HG03139 (cell line): Measurements from ENCODE around the gene SGMS1.
A peak's percentile ranks its signal among the peaks of the same experiment; 100 is the strongest.
"Not testable (repeated sequence)": the region's sequence is repeated elsewhere in the genome, so short reads cannot be mapped to it uniquely, and the experiment has no call there.

Experiments used
- ATAC-seq: cut with Tn5 transposase; IDR thresholded peaks from one replicate; pipeline ENCODE4 v1.9.1; 2021; ENCODE audit not compliant: unreplicated experiment

SGMS1 gene

DNA sequence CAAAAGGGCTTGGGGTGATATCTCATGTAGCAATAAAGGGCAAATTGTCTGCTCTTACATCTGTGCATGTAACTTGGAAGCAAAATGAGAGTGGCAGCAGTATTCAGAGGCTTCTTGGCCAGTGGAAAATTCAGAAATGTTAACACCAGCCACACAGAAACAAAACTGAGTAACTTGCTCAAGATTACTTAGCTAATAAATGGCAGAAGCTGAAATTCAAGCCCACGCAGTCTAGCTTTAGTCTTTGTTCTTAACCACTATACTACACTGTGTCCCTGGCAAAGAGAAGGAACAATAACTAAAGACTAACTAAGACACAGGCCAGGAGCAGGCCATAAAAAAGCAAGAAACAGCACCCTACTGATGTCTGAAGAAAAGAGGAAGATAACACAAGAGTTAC lies 186.5 kb downstream of the SGMS1 start:
- peak; percentile 44 for ATAC-seq

DNA sequence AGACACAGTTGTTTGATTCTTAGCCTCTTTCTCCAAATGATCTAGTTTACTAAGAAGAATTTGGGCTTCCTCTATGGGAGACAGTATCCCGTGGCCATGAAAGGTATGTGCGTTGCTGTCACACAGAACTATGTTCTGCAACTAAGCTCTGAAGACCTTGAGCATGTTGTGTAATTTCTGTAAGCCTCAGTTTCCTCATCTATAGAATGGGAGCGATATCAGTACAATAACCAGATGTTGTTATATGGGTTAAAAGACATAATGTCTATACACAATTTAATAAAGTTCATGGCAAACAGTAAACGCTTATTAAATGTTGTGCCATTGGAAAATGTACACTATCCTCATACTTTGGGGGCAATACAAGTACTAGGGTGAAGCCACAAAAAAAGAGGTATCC lies 187.0 kb downstream of the SGMS1 start:
- no peak for ATAC-seq

DNA sequence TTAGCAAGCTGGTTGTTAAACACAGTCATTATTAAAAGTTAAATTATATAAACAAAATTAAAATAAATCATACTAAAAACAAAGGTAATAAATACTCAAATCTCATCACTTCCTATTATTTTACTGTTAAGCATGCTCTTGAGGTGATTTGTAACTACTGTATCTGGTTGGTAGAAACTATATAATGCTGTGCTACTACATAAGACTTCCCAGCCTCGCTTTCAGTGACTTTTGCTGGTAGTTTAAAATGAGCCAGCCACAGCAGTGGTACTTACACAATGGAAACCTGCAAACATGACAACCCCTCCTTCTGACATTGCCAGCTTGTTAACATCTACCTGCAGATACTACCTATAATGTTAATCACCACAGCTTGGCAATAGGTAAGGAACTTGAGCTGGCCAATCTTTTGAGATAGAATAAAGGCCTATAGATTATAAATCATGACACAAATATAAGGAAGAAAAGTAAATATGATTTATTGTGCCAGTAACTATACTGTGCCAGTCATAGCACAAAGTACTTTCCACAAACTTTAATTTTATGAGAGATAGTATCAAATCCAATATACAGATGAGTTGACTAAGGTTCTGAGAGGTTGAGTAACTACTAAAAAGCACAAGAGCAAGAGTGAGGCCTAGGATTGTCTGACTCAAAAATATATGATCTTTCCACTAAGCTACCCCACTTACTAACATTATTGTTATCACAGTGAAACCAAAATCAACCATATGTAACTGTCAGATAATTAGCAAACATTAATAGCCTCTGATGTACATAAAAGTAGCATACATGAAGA lies 191.3 kb downstream of the SGMS1 start:
- ATAC-seq: peak; percentile 46

DNA sequence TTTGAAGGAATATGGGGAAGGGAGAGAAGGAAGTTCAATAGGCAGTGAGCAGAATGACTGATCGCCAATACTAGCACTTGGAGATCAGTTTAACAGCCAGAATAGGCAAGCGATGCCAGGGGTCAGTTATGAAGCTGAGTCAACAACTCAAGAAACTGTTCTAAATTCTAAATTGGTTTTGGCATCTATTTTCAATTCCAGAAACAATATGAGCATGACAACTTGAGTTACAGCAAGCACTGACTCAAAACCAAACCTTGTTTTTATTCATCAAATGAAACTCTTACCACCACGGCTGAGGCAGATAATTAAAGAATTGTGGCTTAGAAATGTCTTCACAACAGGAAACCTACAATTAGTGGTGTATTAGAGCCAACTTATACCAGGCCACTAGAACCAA lies 192.0 kb downstream of the SGMS1 start:
- peak; percentile 78 for ATAC-seq

DNA sequence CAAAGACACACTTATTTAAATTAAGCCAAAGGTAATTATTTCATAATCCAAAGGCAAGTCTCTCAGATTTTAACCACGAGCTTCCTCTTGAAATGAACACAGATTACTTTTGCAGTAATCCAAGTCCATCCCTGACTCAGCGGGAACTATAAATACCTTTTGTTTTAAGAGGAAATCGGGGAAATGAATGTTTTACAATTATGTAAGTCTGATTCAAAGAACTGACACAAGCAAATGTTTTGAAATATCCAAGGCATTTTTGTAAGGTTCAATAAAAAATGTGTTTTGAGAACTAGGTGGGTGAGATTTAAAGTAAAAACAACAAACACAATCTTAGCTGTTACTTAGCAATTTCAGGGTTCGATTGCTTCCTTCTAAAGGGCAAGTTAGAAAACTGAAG lies 192.6 kb downstream of the SGMS1 start:
- ATAC-seq: no peak

DNA sequence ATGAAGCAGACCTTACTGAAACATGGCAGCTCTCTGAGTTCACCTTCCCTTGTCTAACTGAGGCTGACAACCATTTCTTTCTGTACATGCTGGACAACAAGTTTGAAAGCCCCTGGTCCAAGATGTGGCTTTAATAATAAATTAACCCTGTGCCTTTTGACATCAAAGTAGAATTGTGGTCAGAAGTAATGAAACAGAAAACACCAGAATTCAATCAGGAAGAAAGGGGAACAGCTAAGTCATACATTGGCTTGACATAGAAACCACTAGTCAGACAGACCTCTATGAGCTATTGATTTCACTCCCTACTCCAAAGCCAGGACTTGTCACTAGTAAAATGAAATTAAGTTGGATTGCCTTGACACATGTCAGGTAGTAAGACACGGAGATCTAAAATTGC lies 197.3 kb downstream of the SGMS1 start:
- peak; percentile 70 for ATAC-seq

DNA sequence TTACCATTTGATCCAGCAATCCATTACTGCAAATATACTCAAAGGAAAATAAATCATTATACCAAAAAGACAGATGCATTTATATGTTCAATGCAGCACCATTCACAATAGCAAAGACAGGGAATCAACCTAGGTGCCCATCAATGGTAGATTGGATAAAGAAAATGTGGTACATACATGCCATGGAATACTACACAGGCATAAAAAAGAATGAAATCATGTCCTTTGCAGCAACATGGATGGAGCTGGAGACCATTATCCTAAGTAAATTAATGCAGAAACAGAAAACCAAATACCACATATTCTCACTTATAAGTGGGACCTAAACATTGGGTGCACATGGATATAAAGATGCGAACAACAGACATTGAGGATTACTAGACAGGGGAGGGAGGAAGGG lies 198.5 kb downstream of the SGMS1 start:
- not testable (repeated sequence) for ATAC-seq

DNA sequence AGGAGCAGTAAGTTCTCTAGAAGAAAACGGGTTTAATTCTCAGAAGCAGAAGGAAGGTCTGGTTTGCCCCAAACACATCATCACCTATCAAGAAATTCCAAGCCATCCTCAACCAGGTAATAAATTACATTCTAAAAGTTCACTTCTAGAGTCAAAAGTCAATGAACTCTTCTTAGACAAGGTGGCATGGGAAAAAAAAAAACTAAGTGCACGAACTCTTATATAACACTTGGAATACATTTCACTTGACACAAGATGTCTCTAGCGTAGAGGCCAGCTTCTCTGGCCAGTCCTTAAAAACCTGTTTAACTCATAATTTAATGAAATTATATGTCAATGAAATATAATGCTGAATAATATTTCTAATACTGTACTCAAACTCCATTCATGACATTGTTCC lies 200.3 kb downstream of the SGMS1 start:
- ATAC-seq: no peak

DNA sequence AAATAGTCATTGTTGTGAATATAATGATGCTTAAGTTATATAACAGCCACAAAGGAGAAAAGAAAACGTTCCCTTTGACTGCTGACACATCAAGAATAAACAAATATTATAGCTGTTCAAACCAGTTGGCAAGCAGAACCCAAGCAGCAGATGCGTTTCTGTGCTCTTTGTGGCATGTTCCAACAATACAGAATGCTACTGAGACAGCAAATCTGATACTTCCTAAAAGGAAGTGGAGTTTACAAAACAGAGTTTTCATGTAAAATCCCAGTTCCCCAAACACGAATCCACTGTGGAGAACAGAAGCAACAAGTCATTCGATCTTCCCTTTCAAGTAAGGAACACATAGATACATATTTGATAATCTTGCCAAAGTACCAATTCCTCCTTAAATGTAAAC lies 201.5 kb downstream of the SGMS1 start:
- no peak for ATAC-seq

DNA sequence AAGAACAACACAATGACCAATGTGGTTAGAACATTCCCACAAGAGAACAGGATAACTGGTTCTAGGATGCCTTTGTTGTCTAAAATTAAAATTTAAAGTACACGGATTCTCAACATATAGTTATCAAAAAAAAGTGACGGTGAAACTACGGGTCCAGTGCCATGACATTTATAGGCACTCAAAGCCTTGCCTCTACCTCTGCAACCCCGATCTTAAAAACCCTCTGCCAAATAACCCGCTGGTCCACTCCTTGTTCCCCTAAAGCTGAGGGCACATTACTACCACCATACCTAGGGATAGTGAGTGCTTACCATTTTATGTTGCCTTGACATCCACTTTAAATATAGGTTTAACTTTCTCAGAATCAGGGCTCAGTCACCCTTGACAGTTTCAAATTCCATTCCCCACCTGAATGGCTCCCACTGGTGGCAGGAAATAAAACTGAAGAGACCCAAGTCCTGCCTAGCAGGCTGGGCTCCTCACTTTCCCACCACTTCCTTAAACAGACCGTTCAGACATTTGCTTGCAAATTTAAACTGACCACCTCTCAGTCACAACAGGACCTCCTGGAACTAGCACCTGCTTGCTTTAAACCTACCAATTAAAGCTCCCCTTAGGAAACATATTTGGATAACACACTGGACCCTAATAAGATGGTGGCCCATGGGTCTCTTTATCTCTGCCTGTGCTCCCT lies 202.6 kb downstream of the SGMS1 start:
- ATAC-seq: peak; percentile 41

DNA sequence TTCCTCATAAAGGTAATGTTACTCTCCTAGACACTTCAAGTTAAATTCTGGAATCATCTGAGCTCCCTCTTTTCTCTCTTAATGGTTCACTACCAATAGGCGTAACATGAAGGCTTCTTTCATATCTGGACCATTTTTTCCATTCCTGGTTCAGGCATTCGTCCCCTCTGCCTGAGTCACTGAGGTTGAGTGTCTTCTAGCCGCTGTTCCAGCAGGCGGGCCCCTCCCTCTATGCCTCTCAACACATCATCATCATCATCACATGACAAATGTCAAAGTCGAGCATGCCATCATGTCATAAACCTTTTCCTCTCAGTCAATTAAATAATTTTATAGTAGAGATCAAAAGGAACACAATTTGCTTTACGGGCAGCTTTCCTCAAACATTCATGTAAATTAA lies 203.6 kb downstream of the SGMS1 start:
- ATAC-seq: no peak

DNA sequence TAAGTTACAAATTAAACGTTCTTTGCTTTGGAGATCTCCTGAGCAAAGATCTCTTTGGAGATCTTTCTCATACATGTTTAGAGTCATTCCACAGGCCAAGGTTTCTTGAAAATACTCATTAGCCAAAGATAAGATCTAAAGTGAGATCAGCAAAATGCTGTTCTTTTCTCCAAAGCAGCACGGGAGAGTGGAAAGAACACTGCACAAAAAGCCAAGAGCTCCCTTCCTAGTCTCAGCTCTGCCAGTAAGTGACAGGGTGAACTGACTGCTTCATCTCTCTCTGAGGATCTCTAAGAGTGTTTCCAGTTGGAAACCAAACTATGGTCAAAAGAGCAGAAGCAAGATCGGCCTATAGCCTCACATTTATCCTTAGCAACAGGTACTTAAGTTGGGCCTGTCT lies 204.0 kb downstream of the SGMS1 start:
- ATAC-seq: no peak

DNA sequence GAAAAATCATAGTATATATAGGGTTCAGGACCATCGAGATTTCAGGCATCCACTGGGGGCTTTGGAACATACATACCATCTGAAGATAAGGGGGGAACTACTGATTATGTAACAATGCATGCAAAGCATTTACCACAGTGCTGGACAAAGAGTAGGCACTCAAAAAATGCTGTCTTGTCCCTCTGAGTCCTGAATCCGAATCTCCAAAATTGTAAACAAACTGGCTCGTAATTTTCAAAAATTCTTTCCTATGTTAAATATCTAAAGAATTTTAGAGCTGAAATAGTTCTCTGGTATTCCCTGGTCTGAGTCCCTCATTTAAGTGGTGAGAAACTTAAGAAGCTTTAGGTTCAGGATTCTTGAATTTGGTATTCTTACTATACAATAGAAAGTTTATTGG lies 204.7 kb downstream of the SGMS1 start:
- ATAC-seq: no peak

DNA sequence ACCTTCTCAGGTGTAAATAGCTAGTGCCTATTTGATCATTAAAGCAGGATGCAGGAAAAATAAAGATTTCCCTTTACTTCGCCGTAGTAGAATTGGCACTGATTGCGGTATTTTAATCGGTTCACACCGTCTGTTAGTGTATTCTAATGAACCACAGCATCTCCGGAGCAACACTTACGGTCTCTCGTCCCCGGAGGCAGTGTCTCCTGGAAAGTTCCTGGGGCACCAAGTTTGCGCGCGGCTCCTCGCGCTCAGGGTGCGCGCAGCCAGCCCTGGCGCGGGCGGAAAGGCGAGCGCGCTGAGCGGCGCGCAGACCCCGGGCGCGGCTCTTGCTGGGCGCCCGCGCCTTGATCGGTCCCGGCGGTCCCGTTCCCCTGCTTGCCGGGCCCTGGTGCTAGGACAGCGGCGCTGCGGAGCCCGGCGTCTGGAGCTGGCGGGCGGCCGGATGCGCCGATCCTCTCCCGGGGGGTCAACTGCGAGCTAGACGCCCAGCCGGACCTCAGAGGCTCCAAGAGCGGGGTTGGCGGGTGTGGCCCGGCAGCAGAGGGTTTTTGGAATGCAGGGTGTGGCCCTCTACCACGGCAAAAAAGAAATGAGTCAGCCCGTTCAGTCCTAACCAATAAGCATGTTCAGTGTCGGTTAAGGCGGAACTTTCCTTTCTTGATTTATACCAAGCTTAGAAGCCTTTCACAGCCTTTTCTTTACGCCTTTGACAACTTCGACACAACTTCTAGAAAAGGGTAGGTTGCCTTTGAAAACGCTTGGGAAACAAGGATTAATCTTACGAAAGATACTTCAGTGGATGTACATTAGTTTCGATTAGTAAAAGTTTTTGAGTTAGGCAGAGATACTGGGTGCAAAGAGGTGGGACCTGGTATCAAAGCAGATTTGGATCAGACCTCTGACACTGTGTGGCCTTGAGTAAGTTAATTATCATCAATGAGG lies 205.6 kb downstream of the SGMS1 start:
- peak; percentile 69 for ATAC-seq

DNA sequence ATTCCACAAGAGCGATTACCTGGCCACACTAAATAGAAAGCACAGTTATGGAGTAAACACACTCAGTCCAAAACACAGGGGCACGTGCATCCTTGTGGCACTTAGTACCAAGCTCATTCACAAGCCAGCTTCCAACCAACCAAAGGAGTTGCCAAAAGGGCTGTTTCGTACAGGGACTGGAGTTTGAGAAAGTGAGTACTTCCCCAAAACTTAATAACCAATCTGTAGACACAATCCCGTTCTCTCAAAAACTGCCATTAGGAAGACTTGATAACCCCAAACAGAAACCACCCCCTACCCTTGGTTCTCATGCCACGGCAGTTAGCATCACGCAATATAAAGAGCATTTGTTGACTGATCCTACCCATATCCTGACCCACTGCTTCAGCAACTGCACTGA lies 206.3 kb downstream of the SGMS1 start:
- ATAC-seq: peak; percentile 2

DNA sequence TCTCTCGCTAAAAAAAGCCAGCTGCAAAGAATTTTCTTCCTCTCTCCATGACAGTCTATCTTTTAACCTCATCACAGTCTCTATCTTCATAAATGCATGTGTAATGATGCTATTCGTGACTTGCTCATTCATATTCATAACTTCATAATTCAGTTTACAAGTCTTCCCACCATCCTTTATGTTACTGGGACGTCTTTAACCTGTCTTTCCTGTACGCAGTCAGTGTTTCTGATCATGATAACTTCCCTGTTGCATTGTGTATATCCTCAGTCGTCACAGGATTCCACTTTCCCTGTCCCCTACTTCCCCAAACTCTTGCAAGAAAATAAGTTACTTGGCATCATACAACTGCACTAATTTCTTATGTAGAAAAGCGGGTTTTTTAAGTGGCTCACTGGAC lies 206.9 kb downstream of the SGMS1 start:
- no peak for ATAC-seq

DNA sequence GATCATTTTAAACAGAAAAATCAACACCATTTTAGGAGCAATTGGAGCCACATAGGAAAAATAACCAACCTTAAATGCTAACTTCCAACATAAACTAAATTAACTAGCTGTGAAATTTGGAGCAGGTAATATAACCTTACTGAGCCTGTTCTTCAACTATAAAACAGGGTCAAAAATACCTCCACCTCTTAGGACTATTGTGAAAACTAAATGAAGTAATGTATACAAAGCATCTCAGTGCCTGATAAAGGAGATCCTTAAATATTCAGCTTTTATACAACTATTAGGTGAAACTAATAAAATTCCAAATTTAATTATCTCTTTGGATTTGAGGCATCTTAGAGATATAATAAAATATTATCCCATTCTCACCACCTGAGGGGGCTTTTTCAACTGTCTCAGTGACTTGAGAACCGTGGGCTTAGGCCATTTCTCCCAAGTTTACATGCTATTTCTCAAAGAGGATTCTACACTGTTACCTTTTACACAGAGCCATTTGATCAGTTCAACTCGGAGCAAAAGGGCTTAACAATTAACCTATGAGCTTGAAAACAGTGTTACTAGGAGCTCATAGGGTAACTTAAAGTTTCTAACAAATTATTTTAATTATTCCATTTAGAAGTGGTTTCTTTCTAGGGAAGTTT lies 207.5 kb downstream of the SGMS1 start:
- no peak for ATAC-seq

DNA sequence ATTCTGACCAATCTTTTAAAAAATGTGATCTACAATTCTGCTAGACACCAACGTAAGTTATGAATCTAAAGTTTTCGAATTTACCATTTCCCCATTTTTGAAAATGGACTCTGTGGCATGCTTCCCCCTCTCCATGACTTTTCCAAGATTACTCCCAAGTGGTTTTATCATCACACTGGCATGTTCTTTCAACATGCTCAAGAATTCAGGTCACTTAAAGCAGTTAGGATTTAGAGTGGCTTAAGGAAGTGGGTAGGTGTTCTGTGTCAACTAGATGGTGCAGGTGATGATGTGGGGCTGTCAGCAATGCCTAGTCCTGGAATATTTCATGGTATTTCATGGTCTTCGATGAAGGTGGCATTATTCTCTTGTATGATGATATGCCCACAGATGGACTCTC lies 208.5 kb downstream of the SGMS1 start:
- ATAC-seq: no peak

DNA sequence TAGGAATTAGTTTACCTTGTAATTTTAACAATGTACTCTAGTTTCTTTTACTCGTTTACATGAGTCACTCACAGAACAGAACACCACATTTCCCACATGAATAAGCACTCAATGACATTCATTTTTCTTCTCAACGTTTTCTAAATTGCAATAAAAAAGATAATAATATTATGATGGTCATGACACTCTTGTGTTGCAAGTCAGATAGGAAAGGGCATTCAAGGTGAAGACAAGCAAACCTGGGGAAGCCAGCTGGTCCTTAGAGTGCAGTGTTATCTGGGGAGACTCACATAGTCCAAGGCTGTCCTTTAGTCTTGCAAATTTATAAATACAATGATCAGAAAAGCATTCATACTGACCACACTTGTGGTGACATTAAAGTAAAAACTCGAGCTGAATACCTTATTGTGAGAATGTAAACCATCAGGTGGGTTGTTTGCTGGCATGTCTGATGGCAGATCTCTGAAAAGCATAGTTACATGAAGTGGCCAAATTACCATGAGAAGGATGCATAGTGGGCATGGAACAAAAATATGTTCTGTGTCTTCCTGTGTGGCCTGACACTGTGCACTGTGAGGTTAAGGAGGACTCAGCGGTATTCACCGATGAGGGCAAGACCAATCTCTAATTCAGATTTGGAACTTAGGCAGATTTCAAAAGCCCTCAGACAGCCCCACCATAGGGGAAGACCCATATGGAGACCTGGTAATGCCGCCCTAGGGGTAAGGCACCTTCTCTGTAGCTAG lies 213.5 kb downstream of the SGMS1 start:
- no peak for ATAC-seq

DNA sequence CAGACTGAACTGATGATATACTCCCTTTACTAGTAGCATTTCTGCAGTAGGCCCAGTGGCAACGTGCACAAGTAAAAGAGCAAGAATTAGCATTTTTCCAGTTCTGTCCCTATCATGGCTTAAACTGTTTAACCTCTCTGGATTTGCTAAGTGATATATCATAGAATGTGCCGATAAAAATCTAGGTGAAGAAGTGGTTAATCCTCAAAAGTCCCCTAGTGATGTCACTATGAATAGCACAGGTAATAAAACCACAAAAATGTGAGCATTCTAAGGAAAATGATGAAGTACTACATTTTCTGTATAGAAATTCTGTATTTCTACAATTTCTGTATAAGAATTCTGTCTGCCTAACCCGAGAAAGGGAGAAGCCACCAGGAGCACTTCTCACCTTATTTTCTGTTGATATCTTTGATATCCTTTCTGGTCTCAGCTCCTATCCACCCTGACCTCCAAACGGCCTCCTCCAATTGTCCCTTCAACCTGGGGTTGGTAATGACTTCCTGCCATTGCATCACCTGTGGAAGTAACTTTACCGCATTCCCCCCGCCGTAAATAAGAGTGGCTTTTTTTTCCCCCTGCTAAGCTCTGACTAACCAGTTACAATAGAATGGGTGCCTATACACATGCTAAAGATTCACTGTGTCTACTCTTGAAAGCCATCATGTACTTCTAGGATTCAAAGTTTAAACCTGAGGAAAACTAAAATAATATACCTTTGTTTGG lies 216.5 kb downstream of the SGMS1 start:
- ATAC-seq: no peak
